K562 (cell line): ENCODE results near the gene MVB12B. TPM values are rescaled to one million over a fixed set of nuclear protein-coding genes. Genes with fewer than 3 reads are reported as not detected.

Source experiments
- ATAC-seq: fragments of 200-7000 bp; cut with Tn5 transposase; 3 replicates; pipeline ENCODE4 v1.9.1; 2020; ENCODE audit warnings: moderate library complexity
- BruUV-seq: library from RNA; stranded (reverse); fragments of 400-500 nt; replicated peaks from 2 replicates; lab custom pipeline; 2021; lab: Mats Ljungman, UMichigan
- CTCF ChIA-PET: fragments of 300-600 bp; formaldehyde crosslinking; extraction: SDS; loops from one replicate; lab custom pipeline; 2021; ENCODE audit warnings: low intra/inter-chr PET ratio; lab: Yijun Ruan, JAX
- POLR2A ChIA-PET: fragments of 300-600, 350-650 bp; sonication (Branson Sonifier 250); formaldehyde crosslinking; extraction: SDS; loops from one replicate; lab custom pipeline; 2021; ENCODE audit warnings: antibody characterized with exemption, inconsistent platforms; lab: Yijun Ruan, JAX
- DNase-seq, 4 experiments: peaks; one replicate each; pipeline versions ENCODE4 v3.0.0 to v3.0.0-alpha.2; 2011 to 2018; ENCODE audit warnings: low spot score in 3 of 4, mixed read lengths in 3 of 4; ENCODE audit errors: extremely low read depth in 1 of 4
- FAIRE-seq: peaks from 2 replicates; lab custom pipeline; 2011; peaks lifted over from hg19 to GRCh38; lab: Jason Lieb, UNC
- H2AFZ ChIP-seq: 2 replicates; pipeline ENCODE4 v1.6.0; 2011; ENCODE audit warnings: low read depth, low read length, control low read depth, inconsistent platforms
- H3K27ac ChIP-seq: fragments of 200-600 bp; 3 replicates; pipeline ENCODE4 v1.8.0; 2011; ENCODE audit warnings: low read depth, mild to moderate bottlenecking, control low read depth, inconsistent platforms, low read length, moderate library complexity, mixed read lengths; ENCODE audit errors: extremely low read depth
- H3K27me3 ChIP-seq, 2 experiments: fragments of 300-600 bp in 1 of 2; 2 replicates in 1 of 2; 3 replicates in 1 of 2; pipeline versions ENCODE4 v1.6.0 to v1.8.0; 2011; ENCODE audit warnings: inconsistent platforms in 2 of 2, low read length in 2 of 2, mild to moderate bottlenecking in 1 of 2, mixed read lengths in 1 of 2, moderate library complexity in 1 of 2; ENCODE audit not compliant: control insufficient read depth in 2 of 2, insufficient read depth in 2 of 2
- H3K36me3 ChIP-seq: fragments of 300-600 bp; 3 replicates; pipeline ENCODE4 v1.8.0; 2011; ENCODE audit warnings: mild to moderate bottlenecking, low read length, inconsistent platforms; ENCODE audit not compliant: control insufficient read depth, insufficient read depth
- H3K4me1 ChIP-seq, 2 experiments: fragments of 200-600 bp in 1 of 2; replicated peaks in 1 of 2; 2 replicates in 1 of 2; 3 replicates in 1 of 2; pipeline versions ENCODE4 v1.5.1 to v1.8.0; 2011; ENCODE audit warnings: inconsistent platforms in 2 of 2, low read length in 2 of 2, mild to moderate bottlenecking in 1 of 2, mixed read lengths in 1 of 2, moderate library complexity in 1 of 2; ENCODE audit not compliant: control insufficient read depth in 2 of 2, insufficient read depth in 2 of 2
- H3K4me2 ChIP-seq: 2 replicates; pipeline ENCODE4 v1.6.1; 2011; ENCODE audit warnings: low read length, control low read depth, inconsistent platforms, mixed read lengths; ENCODE audit not compliant: insufficient read depth
- H3K4me3 ChIP-seq: fragments of 200-600 bp; sonication (generic), shearing (Covaris generic); 2 replicates; pipeline ENCODE4 v1.5.1; 2016; ENCODE audit warnings: control low read depth, inconsistent platforms
- H3K79me2 ChIP-seq: fragments of 200-600 bp; 3 replicates; pipeline ENCODE4 v1.8.0; 2011; ENCODE audit warnings: low read length, inconsistent platforms; ENCODE audit not compliant: control insufficient read depth, insufficient read depth
- H3K9ac ChIP-seq, 2 experiments: 2 replicates each; pipeline versions ENCODE4 v1.6.0 to v1.6.1; 2011; ENCODE audit warnings: low read depth in 2 of 2, low read length in 2 of 2, control low read depth in 1 of 2, inconsistent platforms in 1 of 2, mild to moderate bottlenecking in 1 of 2, mixed read lengths in 1 of 2; ENCODE audit not compliant: insufficient read depth in 1 of 2
- H3K9me1 ChIP-seq: one replicate; pipeline ENCODE4 v1.6.0; 2011; ENCODE audit warnings: inconsistent platforms, mild to moderate bottlenecking, low read length, moderate library complexity; ENCODE audit not compliant: control insufficient read depth, insufficient read depth
- H3K9me3 ChIP-seq: replicated peaks from 2 replicates; pipeline ENCODE4 v1.5.1; 2011; ENCODE audit warnings: low read depth, low read length, inconsistent platforms; ENCODE audit not compliant: control insufficient read depth, insufficient read depth
- H4K20me1 ChIP-seq: replicated peaks from 2 replicates; pipeline ENCODE4 v1.6.1; 2011; ENCODE audit warnings: low read length, inconsistent platforms, mixed read lengths; ENCODE audit not compliant: control insufficient read depth, insufficient read depth
- CBFA2T2 ChIP-seq: fragments of 450-650 bp; conservative IDR thresholded peaks from 2 replicates; pipeline ENCODE4 v1.6.1; 2017; ENCODE audit warnings: mild to moderate bottlenecking
- CBFA2T3 ChIP-seq: fragments of 450-650 bp; IDR thresholded peaks from 2 replicates; pipeline ENCODE4 v1.6.1; 2017
- IFI16 ChIP-seq: fragments of 250-450 bp; sonication (Bioruptor Pico); IDR thresholded peaks from 2 replicates; pipeline ENCODE4 v2.1.2; 2022; ENCODE audit warnings: mild to moderate bottlenecking, inconsistent platforms
- KDM1A ChIP-seq, 2 experiments: fragments of 450-650 bp; IDR thresholded peaks; 2 replicates each; pipeline ENCODE4 v1.6.1; 2016; ENCODE audit warnings: mild to moderate bottlenecking in 2 of 2
- LEF1 ChIP-seq: fragments of 450-650 bp; IDR thresholded peaks from 2 replicates; pipeline ENCODE4 v1.6.1; 2016; ENCODE audit warnings: mild to moderate bottlenecking
- NCOA1 ChIP-seq: fragments of 450-650 bp; IDR thresholded peaks from 2 replicates; pipeline ENCODE4 v1.6.1; 2016; ENCODE audit warnings: low read depth
- NFIX ChIP-seq: fragments of 250-450 bp; sonication (Bioruptor Pico); IDR thresholded peaks from 2 replicates; pipeline ENCODE4 v1.4.0; 2020; ENCODE audit warnings: low read depth, mild to moderate bottlenecking, moderate library complexity
- NFXL1 ChIP-seq: fragments of 450-650 bp; formaldehyde crosslinking; IDR thresholded peaks from 2 replicates; pipeline ENCODE4 v1.4.0; 2021; ENCODE audit warnings: mild to moderate bottlenecking
- NR2C2 ChIP-seq, 2 experiments: fragments of 200-800 bp in 1 of 2; sonication (Bioruptor generic) in 1 of 2; sonication (generic) in 1 of 2; formaldehyde crosslinking in 1 of 2; IDR thresholded peaks; 2 replicates each; pipeline versions ENCODE4 v1.6.1 to v1.8.0; 2016 to 2022; ENCODE audit warnings: mild to moderate bottlenecking in 1 of 2, missing compliant biosample characterization in 1 of 2, missing genetic modification characterization in 1 of 2, missing genetic modification reagents in 1 of 2
- PCBP2 ChIP-seq: fragments of 200-400 bp; formaldehyde crosslinking; IDR thresholded peaks from 2 replicates; pipeline ENCODE4 v1.6.1; 2018; ENCODE audit warnings: low read length, low read depth, mild to moderate bottlenecking, moderate library complexity; ENCODE audit not compliant: poor library complexity, severe bottlenecking
- RBM17 ChIP-seq: fragments of 200-400 bp; formaldehyde crosslinking; IDR thresholded peaks from 2 replicates; pipeline ENCODE4 v1.6.1; 2017; ENCODE audit warnings: low read depth, mild to moderate bottlenecking, low read length, borderline replicate concordance
- SMAD4 ChIP-seq: fragments of 250-450 bp; sonication (Bioruptor Pico); conservative IDR thresholded peaks from 2 replicates; pipeline ENCODE4 v1.8.0; 2021; ENCODE audit warnings: inconsistent platforms, mild to moderate bottlenecking, moderate library complexity
- TAL1 ChIP-seq: fragments of 450-650 bp; IDR thresholded peaks from 2 replicates; pipeline ENCODE4 v1.6.1; 2016; ENCODE audit warnings: mild to moderate bottlenecking
- TCF3 ChIP-seq: sonication (generic); formaldehyde crosslinking; IDR thresholded peaks from 2 replicates; pipeline ENCODE4 v1.4.0; 2020; ENCODE audit warnings: mild to moderate bottlenecking, missing genetic modification reagents
- TRIM24 ChIP-seq, 2 experiments: fragments of 450-650 bp; IDR thresholded peaks; 2 replicates each; pipeline ENCODE4 v1.6.1; 2016
- WGBS: fragments of 100-300 bp; shearing (Covaris generic); methylation state at CpG from one replicate; pipeline ENCODE4 v1.1.6; 2016; ENCODE audit warnings: low coverage, mixed read lengths; ENCODE audit not compliant: insufficient coverage; ENCODE audit errors: missing lambda C conversion rate; 5-methylcytosine and 5-hydroxymethylcytosine counted together
- in situ Hi-C: fragments of 300-500 bp; cut with MboI; formaldehyde crosslinking; loops from 4 replicates; pipeline ENCODE4 v1.15.0; 2018; ENCODE audit warnings: inconsistent platforms, mixed read lengths
- intact Hi-C: fragments of 100-400 bp; cut with micrococcal nuclease; formaldehyde crosslinking; loops from 2 replicates; pipeline ENCODE4 v1.14.2; 2022
- polyA plus RNA-seq, 8 experiments: library from polyadenylated mRNA; depleted of rRNA in 4 of 8; stranded (reverse) in 5 of 8; unstranded in 3 of 8; fragments of >200 nt; fragmentation: Nextera tagmentation in 2 of 8; fragmentation: Illumina TruSeq in 1 of 8; extraction: Ambion mirVana in 2 of 8; extraction: Trizol in 1 of 8; gene quantifications; 2 replicates each; pipeline versions ENCODE4 v1.2.1 to v1.2.3, GENCODE V29; 2011 to 2014; ENCODE audit warnings: inconsistent platforms in 1 of 8, missing spikeins in 1 of 8
- total RNA-seq, 7 experiments: library from RNA; depleted of rRNA in 6 of 7; stranded (reverse); fragments of >200 nt in 6 of 7; fragmentation: Illumina TruSeq in 2 of 7; extraction: Trizol in 2 of 7; gene quantifications; 2 replicates each; pipeline versions ENCODE4 v1.2.1 to v1.2.3, GENCODE V29; 2011 to 2021; ENCODE audit warnings: low replicate concordance in 1 of 7

The MVB12B gene
- total and polyA plus RNA-seq, 9 of the 15 experiments (the other 6 are each of a cell fraction or from before 2014, with no cell fraction given) = not detected

- WGBS = under 1% methylated on average over 11 of the region's 13 CpGs
- H3K9me1 ChIP-seq = no peaks in the 10 kb centered on the region
- in situ Hi-C loops = no loop called here
- H3K9me3 ChIP-seq = no peaks in the 10 kb centered on the region
- no peak overlapping the region for H3K4me3 ChIP-seq
- H4K20me1 ChIP-seq = no peaks in the 10 kb centered on the region
- TF ChIP-seq NR2C2 (CRISPR knock-in tag; IDR thresholded peaks at IDR 0.05) = no peak
- TF ChIP-seq NR2C2 (tag; IDR thresholded peaks at IDR 0.05) = no peak
- TF ChIP-seq CBFA2T3 = 0 out of 2 replicates have a peak, but pooled peaks have one; percentile 11
- no peak for TF ChIP-seq NCOA1
- TF ChIP-seq KDM1A (IDR thresholded peaks at IDR 0.05) = no peak
- no peak for TF ChIP-seq IFI16 (CRISPR knock-in tag)
- 0 out of 2 replicates have a peak, but pooled peaks have one; percentile 4 for TF ChIP-seq CBFA2T2
- no peak for TF ChIP-seq LEF1
- no peak for TF ChIP-seq RBM17
- TF ChIP-seq NFXL1 = no peak
- TF ChIP-seq NFIX (CRISPR knock-in tag) = no peak
- no peak for TF ChIP-seq TRIM24 (IDR thresholded peaks at IDR 0.05)
- TF ChIP-seq SMAD4 = no peak
- peak; percentile 51 for TF ChIP-seq TAL1
- no peak for TF ChIP-seq PCBP2
- peak; percentile 17; the same call in 1 of the 2 replicates for TF ChIP-seq TCF3 (CRISPR knock-in tag)
- H3K9ac ChIP-seq = no peak overlapping the region
- ATAC-seq = no peak
- peaks cover 14 to 30% of the 10 kb centered on the region in 2 experiments; a peak in 3 of 5 replicates for H3K27me3 ChIP-seq
- no peak overlapping the region for H3K4me2 ChIP-seq
- intact Hi-C loops = loop anchor here (10.0 kb wide), 1 partner anchor 56 kb away; no protein-coding TSS in a partner anchor
- POLR2A ChIA-PET = interaction anchor here (0.6 to 0.7 kb wide), 2 partner anchors 107 to 327 kb away, joined by 3 to 4 read pairs; no protein-coding TSS in a partner anchor
- no peak for DNase-seq
- H3K79me2 ChIP-seq = no peaks in the 10 kb centered on the region
- no peaks in the 10 kb centered on the region for H3K4me1 ChIP-seq
- FAIRE-seq = no peak
- H3K27ac ChIP-seq = no peak overlapping the region
- H2AFZ ChIP-seq = no peak overlapping the region
- no peaks in the 10 kb centered on the region for H3K36me3 ChIP-seq
- CTCF ChIA-PET = interaction anchor here (0.7 kb wide), 1 partner anchor 857 kb away, joined by 3 read pairs; no protein-coding TSS in a partner anchor
- no TSS peak for BruUV-seq
Observed at GRCh38 chr9:126438741-126439401, 112.2 kb downstream of the MVB12B start.
